LoVo (cell line): ENCODE results near the gene GRK2.

Experiments
- DNase-seq: peaks from one replicate; pipeline ENCODE4 v3.0.0-alpha.2; 2016; ENCODE audit warnings: low spot score

The GRK2 gene

DNA sequence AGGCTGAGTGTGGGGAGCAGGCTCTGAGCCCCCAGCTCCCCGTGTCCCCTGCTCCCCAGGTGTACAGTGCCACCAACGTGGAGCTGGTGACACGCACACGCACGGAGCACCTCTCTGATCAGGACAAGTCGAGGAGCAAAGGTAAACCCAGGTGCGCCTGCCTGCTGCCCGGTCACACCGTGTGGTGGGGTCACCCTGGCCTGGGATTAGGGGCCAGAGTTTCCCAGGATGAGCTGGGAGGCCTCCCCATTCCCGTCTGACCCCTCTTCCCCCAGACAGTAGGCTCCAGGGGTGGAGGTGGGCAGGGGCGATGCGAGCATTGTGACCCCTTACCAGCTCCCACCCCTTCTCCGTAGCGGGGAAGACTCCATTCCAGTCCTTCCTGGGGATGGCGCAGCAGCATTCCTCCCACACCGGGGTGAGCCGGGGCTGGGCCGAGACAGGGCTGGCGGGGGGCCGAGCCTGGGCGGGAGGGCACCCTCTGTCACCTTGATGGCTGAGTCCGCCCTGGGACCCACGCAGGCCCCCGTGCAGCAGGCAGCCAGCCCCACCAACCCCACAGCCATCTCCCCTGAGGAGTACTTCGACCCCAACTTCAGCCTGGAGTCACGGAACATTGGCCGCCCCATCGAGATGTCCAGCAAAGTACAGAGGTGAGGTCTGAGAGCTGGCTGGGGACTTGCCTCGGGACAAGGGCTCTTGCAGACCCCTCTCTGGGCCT, 33.4 kb downstream of the GRK2 start:
- no peak for DNase-seq

DNA sequence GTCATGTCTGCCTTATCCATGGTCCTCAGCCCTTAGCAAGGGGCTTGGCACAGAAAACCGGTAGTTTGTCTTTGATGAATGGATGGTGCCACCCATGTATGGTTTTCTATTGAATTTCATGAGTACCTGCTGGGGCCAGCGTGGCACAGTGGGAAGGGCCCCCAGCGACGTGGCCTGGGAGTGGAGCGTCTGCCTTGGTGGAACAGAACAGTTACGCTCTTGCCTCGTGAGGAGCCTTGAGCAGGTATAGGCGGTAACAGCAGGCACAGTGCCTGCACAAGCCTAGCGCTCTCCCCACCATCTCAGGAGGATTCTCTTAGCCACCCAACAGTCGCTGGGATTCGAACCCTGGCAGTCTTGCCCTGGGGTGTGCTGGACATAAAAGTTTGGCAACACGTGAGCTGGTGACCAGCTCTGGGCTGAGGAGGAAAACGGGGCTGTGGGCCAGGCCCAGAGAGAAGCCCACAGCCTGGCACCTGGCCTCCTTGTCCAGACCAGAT, 34.0 kb downstream of the GRK2 start:
- DNase-seq: no peak

DNA sequence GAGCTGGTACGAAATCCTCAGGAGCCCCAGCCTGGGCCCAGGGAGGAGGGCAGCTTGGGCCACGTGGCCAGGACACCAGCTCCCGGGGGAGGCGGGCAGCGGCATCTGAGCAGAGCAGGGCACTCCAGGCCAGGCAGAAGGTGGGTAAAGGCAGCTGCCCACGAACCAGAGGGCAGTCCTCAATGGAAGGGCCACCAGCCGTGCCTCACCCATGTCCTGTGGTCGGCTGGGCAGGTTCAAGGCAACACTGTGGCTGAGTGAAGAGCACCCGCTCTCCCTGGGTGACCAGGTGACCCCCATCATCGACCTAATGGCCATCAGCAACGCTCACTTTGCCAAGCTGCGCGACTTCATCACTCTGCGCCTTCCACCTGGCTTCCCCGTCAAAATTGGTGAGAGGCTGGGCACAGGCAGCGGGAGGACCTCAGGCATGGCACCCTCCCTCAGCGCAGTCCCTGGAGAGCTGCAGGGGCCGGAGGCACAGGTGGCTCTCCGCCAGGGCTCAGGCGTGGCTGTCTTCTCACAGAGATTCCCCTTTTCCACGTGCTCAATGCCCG, 34.6 kb downstream of the GRK2 start:
- no peak for DNase-seq

DNA sequence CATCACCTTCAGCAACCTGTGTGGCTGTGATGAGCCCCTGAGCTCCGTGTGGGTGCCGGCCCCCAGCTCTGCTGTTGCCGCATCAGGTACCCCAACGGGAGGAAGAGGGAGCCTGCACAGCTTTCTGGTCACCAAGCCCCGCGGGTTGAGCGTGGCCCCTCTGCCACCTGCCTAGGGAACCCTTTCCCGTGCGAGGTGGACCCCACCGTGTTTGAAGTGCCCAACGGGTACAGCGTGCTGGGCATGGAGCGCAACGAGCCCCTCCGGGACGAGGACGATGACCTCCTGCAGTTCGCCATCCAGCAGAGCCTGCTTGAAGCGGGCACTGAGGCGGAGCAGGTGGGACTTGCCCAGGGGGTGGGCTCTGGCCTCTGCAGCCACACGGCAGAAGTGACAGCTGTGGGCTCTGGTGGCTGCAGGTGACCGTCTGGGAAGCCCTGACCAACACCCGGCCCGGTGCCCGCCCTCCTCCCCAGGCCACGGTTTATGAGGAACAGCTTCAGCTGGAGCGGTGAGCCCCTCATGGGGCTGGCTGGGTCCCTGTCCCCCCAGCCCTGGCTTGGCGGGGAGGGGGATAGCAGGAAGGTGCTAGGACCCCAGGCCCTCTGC, 35.1 kb downstream of the GRK2 start:
- DNase-seq: no peak

DNA sequence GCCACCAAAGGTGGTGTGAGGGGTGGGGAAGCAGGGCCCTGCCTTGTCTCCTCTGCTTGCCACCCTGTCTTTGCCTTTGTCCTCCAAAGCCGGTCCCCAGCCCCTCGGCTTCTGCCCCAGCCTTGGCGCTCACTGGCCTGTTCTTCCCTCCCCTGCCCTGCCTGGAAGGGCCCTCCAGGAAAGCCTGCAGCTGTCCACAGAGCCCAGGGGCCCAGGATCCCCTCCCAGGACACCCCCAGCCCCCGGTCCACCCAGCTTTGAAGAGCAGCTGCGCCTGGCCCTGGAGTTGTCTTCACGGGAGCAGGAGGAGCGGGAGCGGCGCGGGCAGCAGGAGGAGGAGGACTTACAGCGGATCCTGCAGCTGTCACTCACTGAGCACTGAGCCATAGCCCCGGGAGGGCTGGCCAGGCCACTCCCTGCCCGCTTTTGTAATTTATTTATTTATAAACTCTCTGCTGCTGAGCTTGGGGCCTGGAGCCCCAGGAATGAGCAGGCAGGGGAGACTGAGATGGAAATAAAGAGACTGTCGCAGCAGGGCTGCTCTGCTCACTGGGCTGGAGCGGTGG, 35.8 kb downstream of the GRK2 start:
- DNase-seq: peak; percentile 63

DNA sequence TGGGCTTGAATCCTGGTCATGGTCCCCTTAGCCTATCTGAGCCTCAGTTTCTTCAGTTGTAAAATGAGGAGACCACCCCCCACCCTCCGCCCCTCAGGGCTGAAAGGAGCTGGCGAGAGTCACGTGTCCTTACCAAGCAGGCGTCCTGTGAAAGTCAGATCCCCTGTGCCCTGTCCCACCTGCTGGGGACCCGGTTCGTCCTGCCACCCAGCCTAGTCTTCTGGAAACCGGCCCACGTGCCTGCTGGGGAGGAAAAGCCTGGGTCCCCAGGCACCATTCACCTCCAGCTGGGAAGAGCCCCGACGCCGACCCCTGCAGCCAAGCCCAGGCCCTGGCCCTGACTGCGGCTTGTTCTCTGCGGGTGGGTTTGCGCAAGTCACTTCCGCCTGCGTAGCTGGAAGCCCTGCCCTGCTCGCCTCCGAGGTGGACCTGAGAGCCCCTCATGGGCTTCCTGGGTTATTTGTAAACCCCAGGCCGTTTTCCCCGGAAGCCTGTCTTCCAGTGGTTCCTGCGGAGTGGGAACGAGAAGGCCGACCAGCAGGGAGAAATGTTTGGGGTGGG, 36.4 kb downstream of the GRK2 start:
- peak; percentile 70 for DNase-seq

DNA sequence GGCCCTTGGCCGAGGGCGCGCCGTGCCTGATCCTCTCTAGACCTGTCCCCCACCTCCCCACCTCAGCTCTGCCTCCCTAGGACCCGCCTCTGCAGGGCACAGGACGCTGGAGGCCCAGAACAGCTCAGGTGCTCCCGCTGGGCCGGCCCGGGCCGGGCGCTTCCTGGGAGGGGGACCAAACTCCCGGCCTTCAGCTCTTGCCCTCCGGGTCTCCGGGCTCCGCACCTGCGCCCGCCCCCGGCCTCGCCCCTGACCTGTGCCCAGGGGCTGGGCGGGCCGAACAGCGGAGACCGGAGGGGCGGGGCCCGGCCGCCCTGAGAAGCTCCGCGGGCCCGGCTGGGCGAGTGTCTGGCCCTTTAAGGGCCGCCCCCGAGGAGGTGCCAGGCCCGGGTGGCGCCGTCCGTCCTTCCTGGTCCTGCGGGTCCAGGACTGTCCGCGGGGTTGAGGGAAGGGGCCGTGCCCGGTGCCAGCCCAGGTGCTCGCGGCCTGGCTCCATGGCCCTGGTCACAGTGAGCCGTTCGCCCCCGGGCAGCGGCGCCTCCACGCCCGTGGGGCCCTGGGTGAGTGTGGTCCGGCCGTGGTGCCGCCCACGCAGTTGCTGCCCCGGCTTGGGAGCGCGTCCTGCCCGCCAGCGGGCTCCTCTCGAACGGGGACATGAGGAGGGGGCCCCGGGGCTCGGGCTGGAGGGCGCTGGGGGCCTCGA, 37.0 kb downstream of the GRK2 start, which contains the start of gene SSH3:
Gene SSH3, plus strand, starts transcription at position 399 of the 703 bp plus-strand sequence. Its CDS starts 96 bp downstream, at position 495.
- DNase-seq: peak; percentile 91

DNA sequence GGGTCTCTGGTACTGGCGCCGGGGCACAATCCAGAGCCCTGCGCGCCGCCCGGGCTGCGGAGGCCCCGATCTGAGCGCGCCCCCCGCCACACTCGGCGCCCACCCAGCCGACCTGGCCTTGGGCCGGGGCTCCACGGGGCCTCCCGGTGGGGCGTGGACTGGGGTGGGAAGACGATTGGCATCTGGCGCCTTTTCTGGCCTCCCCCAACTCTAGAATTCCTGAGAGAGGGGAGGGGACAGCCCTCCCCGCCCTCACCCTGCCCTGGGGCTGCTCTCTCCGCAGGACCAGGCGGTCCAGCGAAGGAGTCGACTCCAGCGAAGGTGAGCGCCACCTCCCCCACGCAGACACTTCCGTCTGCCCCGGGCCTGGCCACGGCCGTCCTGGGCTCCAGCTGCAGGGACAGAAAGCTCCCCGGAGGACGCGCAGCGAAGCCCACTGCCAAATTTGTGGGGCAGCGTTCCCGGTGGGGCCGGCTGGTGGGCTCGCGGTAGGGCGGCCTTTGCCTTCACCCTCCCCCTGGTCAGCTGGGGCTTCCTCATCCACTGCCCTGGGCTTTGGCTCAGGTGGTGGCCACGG, 37.6 kb downstream of the GRK2 start:
- no peak for DNase-seq

DNA sequence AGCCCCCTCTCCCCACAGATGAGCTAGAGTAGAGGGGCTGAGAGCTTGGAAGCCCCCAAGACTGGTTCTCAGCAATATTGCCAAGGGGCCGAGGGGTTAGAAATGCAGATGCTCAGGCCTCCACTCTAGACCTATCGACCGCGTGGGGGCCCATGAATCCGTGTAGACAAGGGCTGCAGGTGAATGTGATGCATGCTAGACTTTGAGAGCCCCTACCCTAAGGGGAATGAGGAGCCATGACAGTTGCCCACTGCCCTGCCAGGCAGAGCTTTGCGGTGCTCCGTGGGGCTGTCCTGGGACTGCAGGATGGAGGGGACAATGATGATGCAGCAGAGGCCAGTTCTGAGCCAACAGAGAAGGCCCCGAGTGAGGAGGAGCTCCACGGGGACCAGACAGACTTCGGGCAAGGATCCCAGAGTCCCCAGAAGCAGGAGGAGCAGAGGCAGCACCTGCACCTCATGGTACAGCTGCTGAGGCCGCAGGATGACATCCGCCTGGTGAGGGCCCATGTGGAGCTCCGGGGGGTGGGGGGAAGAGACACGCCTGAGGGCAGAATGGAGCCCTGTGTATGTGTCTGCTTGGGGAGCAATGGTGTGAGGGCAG, 38.3 kb downstream of the GRK2 start:
- no peak for DNase-seq

DNA sequence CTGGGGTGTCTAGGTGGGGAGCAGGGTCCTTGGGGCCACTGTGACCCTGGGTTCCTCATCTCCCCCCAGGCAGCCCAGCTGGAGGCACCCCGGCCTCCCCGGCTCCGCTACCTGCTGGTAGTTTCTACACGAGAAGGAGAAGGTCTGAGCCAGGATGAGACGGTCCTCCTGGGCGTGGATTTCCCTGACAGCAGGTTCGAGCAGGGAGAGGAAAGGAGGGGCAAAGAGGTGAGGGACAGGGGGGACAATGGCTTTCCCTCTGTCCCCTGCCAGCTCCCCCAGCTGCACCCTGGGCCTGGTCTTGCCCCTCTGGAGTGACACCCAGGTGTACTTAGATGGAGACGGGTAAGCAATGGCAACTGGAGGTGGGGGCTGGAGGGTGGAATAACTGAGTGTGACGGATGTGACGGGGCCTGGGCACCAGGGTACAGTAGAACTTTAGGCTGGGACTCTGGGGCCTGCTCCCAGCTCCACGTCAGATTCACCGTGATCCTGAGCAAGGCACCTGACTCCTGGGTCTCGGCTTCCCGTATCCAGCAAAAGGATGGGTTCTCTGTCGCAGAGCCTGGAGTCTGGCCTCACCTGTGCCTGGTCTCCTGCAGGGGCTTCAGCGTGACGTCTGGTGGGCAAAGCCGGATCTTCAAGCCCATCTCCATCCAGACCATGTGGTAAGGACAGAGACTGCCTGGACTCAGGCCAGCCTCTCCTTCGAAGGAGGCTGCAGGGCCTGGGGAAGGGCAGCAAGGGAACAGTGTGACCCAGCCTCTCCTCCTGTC, 40.7 kb downstream of the GRK2 start:
- DNase-seq: no peak

DNA sequence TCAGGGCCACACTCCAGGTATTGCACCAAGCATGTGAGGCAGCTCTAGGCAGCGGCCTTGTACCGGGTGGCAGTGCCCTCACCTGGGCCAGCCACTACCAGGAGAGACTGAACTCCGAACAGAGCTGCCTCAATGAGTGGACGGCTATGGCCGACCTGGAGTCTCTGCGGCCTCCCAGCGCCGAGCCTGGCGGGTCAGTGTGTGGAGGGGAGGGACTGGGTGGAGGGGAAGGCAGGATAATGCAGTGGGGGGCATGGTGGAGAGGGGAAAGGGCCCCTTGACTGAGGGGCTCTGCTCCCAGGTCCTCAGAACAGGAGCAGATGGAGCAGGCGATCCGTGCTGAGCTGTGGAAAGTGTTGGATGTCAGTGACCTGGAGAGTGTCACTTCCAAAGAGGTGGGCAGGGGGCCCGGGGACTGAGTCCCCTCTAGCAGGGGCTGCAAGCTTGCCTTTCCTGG, 41.3 kb downstream of the GRK2 start:
- no peak for DNase-seq

DNA sequence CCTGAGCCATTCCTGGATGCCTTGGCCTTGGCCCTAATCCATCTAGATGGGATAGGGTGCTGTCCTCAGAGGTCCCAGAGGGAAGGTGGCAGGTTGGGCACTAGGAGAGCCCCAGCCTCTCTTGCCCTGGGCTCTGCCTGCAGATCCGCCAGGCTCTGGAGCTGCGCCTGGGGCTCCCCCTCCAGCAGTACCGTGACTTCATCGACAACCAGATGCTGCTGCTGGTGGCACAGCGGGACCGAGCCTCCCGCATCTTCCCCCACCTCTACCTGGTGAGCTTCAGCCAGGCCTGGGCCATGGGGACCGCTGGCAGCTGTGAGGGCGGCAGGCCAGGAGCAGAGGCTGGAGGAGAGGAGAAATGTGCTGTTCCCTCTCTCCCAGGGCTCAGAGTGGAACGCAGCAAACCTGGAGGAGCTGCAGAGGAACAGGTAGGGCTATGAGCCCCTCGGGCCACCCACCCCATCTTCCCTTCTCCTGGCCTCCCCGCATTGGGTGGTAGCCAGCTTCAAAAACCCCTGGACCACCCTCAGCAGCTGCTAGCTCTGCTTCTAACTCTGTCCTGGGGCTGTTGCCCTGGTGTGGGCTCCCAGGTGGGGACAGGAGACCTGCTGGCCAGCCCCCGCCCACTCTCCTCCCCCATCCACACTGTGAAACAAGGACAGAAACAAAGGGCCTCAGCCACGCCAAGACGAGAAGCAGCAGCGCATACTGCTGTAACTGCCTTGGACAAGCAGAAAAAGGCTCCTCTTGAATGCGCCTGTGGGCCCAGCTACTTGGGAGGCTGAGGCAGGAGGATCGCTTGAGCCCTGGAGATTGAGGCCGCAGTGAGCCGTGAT, 42.0 kb downstream of the GRK2 start:
- no peak for DNase-seq

DNA sequence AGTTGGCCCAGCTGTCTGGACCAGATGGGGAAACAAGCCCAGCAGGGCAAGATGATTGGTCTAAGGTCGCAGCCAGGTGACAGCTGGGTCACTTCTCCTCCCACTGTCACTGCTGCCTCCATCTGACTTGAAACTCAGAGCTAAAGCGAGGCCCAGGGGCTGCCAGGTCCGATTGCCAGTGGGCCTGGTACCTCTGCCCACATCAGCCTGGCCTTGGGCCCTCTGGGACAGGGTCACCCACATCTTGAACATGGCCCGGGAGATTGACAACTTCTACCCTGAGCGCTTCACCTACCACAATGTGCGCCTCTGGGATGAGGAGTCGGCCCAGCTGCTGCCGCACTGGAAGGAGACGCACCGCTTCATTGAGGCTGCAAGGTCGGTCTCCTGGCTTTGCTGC, 42.9 kb downstream of the GRK2 start:
- DNase-seq: no peak

DNA sequence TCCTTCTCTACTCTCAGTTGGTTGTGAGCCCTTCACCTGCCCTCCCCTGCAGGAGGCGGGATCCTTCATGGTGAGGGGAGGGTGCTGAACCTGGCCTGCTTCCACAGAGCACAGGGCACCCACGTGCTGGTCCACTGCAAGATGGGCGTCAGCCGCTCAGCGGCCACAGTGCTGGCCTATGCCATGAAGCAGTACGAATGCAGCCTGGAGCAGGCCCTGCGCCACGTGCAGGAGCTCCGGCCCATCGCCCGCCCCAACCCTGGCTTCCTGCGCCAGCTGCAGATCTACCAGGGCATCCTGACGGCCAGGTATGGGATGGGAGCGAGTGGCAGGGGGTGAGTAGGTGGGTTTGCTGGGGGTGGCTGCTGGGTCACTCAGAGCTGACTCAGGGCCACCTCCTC, 43.4 kb downstream of the GRK2 start:
- DNase-seq: no peak

DNA sequence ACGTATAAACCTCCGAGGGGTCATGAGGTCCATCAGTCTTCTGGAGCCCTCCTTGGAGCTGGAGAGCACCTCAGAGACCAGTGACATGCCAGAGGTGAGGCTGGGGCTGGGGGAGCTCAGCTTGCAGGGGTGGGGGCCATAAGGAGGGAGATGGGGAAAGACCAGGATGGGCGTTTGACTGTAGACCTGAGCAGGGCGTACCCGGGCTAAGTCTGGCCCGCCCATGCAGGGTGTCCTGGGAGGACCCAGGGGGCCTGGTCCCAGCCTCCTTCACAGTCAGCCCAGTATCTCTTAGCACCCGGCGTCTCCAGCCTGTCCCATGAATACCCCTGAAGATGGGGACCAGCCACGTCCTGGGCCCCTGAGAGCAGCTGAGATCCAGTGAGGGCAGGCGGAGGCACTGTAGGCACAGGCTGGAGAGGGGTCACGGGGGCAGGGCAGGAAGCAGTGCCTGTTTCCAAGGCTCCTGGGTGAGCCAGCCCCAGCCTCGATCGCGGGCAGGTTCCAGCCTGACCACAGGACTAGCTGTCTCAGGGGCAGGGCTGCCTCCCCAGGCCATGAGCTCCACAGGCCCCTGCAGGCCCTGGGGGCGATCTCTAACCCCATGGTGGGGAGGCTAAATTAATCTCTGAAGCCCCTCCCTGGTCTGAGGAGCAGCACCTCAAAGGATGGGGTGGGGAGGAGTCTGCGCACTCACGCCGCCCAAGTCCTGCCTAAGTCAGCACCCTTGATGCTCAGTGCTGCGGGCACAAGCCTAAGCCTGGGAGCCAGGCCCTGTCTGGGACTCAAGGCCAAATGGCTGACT, 44.2 kb downstream of the GRK2 start:
- DNase-seq: no peak

DNA sequence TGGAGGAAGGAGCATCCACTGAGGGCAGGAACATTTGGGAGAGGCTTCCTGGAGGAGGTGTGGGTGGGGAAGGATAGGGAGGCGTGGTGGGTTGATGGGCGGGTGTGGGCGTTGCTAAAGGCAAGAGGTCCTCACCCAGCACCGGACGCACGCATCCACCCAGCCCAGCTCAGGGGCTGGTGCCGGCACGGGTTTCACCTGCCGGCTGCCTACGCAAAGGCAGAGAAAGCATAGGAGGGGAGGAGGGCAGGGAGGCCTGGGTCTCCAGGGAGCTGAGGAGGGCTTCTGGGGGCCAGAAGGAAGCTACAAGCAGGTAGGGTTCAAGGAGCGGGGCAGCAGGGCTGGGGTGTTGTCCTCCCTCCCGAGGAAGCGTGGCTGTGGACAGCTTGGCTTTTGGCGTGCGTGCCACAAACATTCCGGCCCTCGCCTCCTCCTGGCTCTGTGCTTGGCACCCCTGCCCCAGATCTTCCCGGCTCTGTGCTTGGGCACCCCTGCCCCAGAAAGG, 44.8 kb downstream of the GRK2 start:
- no peak for DNase-seq

DNA sequence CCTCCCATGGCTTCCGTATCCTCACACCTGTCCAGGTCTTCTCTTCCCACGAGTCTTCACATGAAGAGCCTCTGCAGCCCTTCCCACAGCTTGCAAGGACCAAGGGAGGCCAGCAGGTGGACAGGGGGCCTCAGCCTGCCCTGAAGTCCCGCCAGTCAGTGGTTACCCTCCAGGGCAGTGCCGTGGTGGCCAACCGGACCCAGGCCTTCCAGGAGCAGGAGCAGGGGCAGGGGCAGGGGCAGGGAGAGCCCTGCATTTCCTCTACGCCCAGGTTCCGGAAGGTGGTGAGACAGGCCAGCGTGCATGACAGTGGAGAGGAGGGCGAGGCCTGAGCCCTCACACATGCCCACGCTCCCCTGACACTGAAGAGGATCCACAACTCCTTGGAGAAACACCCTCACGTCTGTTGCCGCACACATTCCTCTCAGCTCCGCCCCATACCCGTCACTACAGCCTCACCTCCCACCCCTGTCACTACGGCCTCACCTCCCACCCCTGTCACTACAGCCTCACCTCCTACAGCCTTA, 45.3 kb downstream of the GRK2 start:
- DNase-seq: no peak
